Astrocyte of the spinal cord (primary cell): ENCODE results near the gene IMPA2.
A peak's percentile ranks its signal among the peaks of the same experiment; 100 is the strongest.
"Not testable (repeated sequence)": the region's sequence is repeated elsewhere in the genome, so short reads cannot be mapped to it uniquely, and the experiment has no call there.

ENCODE experiments used
- DNase-seq: peaks from one replicate; pipeline ENCODE4 v3.0.0; 2011; ENCODE audit warnings: low read depth, low spot score
- H3K4me3 ChIP-seq: 2 replicates; pipeline ENCODE4 v1.5.1; 2011; ENCODE audit warnings: low read depth, mild to moderate bottlenecking, low read length, moderate library complexity
- in situ Hi-C: cut with HindIII; loops from 2 replicates; pipeline ENCODE4 v1.10.0; 2017; ENCODE audit warnings: low sequenced_read_pairs
- TF ChIP-seq, protein P1 (sequence below): IDR thresholded peaks from 2 replicates; pipeline ENCODE4 v1.5.1; 2012; ENCODE audit warnings: low read depth, mild to moderate bottlenecking, low read length, inconsistent platforms

The IMPA2 gene

DNA sequence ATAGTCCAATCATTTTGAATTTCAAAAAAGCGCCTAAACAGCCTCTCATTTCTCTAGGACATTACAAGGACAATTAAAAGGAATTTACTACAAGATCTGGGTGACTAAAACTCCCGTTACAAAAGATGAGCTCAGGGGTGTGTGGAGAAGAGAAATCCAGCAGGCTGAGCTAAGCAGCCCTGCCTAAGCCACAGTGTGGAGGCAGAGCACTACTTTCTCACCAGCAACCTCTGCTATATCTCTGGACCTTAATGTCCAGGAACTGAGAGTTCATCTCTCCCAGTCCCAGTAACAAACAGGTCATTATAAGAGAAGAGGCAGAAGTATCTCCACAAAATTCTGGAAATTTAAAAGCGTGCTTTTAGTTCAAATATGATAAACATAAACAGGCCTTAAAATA is 93.4 kb downstream of the IMPA2 start:
- no peak overlapping the region for H3K4me3 ChIP-seq
- TF ChIP-seq, protein P1, sequence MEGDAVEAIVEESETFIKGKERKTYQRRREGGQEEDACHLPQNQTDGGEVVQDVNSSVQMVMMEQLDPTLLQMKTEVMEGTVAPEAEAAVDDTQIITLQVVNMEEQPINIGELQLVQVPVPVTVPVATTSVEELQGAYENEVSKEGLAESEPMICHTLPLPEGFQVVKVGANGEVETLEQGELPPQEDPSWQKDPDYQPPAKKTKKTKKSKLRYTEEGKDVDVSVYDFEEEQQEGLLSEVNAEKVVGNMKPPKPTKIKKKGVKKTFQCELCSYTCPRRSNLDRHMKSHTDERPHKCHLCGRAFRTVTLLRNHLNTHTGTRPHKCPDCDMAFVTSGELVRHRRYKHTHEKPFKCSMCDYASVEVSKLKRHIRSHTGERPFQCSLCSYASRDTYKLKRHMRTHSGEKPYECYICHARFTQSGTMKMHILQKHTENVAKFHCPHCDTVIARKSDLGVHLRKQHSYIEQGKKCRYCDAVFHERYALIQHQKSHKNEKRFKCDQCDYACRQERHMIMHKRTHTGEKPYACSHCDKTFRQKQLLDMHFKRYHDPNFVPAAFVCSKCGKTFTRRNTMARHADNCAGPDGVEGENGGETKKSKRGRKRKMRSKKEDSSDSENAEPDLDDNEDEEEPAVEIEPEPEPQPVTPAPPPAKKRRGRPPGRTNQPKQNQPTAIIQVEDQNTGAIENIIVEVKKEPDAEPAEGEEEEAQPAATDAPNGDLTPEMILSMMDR: peak; percentile 27
- in situ Hi-C loops: no loop called here
- no peak for DNase-seq

DNA sequence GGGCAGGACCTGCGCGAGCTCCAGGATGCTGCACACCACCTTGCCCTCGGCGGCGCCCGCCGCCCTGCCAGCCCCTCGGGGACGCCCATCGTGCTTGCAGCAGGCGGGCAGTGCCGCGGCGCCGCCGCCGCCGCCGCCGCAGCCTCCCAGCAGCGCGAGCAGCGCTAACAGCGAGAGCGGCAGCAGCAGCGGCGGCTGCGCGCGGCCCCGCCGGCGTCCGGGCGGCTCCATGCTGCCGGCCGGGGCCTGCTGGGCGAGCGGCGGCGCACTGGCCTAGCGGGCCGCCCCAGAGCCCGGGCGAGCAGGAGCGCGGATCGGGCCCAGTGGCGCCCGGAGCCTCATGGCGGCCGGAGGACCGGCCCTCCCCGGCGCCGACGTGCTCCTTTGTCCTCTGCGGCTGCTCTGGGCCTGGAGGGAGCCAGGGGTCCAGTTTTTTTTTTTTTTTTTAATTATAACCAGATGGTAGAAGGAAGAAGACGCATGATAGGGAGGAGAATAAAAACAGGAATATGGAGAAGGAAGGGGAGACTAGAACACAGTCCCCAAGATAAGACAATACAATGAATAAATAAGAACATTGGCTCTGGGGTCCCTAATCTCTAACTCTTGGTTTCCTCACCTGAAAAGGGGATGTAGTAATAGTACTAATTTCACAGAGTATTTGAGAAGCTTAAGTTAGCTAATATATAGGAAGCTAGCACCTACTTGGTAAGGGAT is 95.3 kb downstream of the IMPA2 start:
- DNase-seq: no peak

DNA sequence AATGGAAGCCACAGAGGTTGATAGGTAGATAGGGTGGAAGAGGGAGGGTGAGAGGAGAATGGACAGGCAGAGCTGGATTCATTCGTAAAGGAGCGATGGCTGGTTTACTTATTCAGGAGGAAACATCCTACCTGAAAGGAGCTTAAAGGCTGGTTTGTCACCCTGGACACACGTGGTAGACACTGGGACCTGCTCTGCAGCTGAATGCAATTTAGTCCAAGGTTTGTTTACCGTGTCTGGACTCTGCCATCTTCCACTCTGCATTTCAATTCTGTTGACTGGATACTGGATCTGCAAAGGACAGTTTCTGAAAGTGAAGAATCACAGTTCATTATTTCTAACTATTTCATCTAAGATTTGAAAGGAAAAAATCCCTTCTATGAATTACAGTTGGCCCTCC is 96.7 kb downstream of the IMPA2 start:
- H3K4me3 ChIP-seq, DNase-seq, in situ Hi-C loops: not testable (repeated sequence)

More for the DNA sequence above, 95.3 kb downstream of the IMPA2 start:
- peak overlapping the region; percentile 17 for H3K4me3 ChIP-seq
- TF ChIP-seq, protein P1: no peak
- in situ Hi-C loops: no loop called here

DNA sequence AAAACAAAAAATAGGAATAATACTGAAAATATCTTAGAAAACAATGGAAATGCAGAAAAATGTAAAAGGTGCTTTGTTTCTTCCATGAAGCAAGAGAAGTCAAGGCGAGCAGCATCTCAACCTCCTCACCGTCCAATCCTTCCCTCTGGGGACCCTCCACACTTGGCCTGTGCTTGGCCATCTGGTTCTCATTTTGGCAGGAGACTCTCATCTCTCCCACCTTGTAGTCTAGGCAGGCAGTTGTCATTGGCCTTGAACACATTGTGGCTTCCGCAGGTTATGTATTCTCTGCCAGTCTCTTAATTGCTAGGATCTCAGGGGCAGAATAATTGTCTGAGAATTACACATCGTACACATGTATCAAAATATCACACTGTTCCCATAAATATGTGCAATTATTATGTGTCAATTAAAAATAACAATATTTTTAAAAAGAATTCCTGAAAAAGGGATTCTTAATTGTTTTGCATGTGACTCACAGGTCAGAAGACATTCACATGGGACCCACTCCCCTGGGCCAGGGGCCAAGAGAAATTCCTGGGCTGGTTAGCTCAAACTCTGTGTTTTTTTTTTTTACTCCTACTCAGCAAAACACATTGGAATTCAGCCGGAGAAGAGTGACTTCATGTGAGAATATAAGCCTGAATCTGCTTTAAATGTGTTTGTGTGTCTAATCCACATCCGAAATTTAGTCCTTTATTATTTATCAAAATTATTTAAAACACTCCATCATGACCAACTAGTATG is 98.4 kb downstream of the IMPA2 start:
- DNase-seq: peak; percentile 76
- TF ChIP-seq, protein P1: no peak
- no peak overlapping the region for H3K4me3 ChIP-seq
- in situ Hi-C loops: no loop called here
